Upper lobe of left lung (tissue), 6 donors: ENCODE results near the gene SYT5. TPM values are rescaled to one million over a fixed set of nuclear protein-coding genes. Genes with fewer than 3 reads are reported as not detected.

Source experiments
- ATAC-seq, 2 donors: fragments of 200-7000 bp; cut with Tn5 transposase; one replicate each; pipeline ENCODE4 v1.9.1; 2022; ENCODE audit warnings: mild to moderate bottlenecking in 2 of 2, moderate library complexity in 2 of 2; ENCODE audit not compliant: low FRiP score in 2 of 2
- DNase-seq, 2 donors: peaks; one replicate each; pipeline ENCODE4 v3.0.0-alpha.2; 2019 to 2020
- H3K27ac ChIP-seq, 4 donors: fragments of 200-600 bp; sonication (generic); one replicate each; pipeline ENCODE4 v1.5.1; 2016 to 2019
- H3K27me3 ChIP-seq, 4 donors: fragments of 200-600 bp; sonication (generic); one replicate each; pipeline ENCODE4 v1.5.1; 2017 to 2019
- H3K36me3 ChIP-seq, 4 donors: fragments of 200-600 bp; sonication (generic); one replicate each; pipeline ENCODE4 v1.5.1; 2016 to 2019
- H3K4me1 ChIP-seq, 4 donors: fragments of 200-600 bp; sonication (generic); one replicate each; pipeline ENCODE4 v1.5.1; 2018 to 2019
- H3K4me3 ChIP-seq, 4 donors: fragments of 200-600 bp; sonication (generic); one replicate each; pipeline ENCODE4 v1.5.1; 2017 to 2019; ENCODE audit warnings: mild to moderate bottlenecking in 2 of 4, moderate library complexity in 1 of 4
- H3K9me3 ChIP-seq, 4 donors: fragments of 200-600 bp; sonication (generic); one replicate each; pipeline ENCODE4 v1.5.1; 2018 to 2019
- EP300 ChIP-seq, 4 donors: sonication (generic); formaldehyde crosslinking; IDR thresholded peaks; one replicate each; pipeline ENCODE4 v1.5.1; 2017; ENCODE audit warnings: antibody characterized with exemption in 4 of 4, control low read depth in 2 of 4
- POLR2A ChIP-seq, 4 donors: fragments of 450-650 bp; IDR thresholded peaks; one replicate each; pipeline ENCODE4 v1.5.1; 2016 to 2017; ENCODE audit warnings: antibody characterized with exemption in 4 of 4, mild to moderate bottlenecking in 2 of 4
- POLR2AphosphoS5 ChIP-seq, 2 donors: sonication (generic); formaldehyde crosslinking; IDR thresholded peaks; one replicate each; pipeline ENCODE4 v1.5.1; 2017; ENCODE audit warnings: antibody characterized with exemption in 2 of 2
- WGBS, 2 donors: methylation state at CpG; one replicate each; pipeline ENCODE4 v1.1.5; 2017 to 2018; 5-methylcytosine and 5-hydroxymethylcytosine counted together
- total RNA-seq, 6 donors: library from RNA; depleted of rRNA in 4 of 6; stranded (reverse); fragments of >200 nt in 4 of 6; gene quantifications; one replicate each; pipeline versions ENCODE4 v1.1.0 to v1.2.1, GENCODE V29; 2016 to 2021
- TF ChIP-seq, protein P1 (sequence below), 6 experiments: fragments of 450-650 bp in 4 of 6; fragments of 200-600 bp in 2 of 6; sonication (generic) in 2 of 6; IDR thresholded peaks; one replicate each; pipeline ENCODE4 v1.5.1; 2016 to 2019; ENCODE audit warnings: antibody characterized with exemption in 6 of 6
- donor health status: DM: no; HTN: no; CAD: no; lungs with moderate emphysema.
- donor health status: DM: no; HTN: yes; CAD: no; lungs with severe emphysema.

The SYT5 gene
- total RNA-seq, 6 donors from 2014 or later: 0.11 to 0.91 TPM; not detected in 4

DNA sequence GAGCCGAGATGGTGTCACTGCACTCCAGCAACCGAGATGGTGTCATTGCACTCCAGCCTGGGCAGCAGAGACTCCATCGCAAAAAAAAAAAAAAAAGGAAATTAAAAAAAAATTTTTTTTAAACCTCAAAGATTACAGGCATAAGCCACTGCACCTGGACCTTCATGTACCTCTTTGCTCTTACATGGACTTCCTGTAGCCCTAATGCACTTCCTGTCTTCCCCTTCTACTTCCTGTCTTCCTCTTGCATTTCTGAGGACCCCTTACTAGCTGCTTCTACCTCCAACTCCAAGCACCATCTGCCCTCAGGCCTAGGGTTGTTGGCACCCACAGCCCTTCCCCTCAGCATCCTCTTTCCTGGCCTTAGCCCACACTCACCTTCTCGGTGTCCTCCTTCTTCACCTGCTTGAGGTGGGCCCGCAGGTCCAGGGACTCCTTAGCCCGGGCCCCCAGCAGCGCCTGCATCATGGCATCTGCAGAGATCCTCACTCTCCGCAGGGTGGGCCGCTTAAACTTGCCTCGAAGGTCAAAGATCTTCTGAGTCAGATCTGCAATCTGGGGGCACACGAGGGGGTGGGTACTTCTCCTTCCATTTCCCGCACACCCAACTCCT is 26.3 kb downstream of the SYT5 start:
- TF ChIP-seq, protein P1, sequence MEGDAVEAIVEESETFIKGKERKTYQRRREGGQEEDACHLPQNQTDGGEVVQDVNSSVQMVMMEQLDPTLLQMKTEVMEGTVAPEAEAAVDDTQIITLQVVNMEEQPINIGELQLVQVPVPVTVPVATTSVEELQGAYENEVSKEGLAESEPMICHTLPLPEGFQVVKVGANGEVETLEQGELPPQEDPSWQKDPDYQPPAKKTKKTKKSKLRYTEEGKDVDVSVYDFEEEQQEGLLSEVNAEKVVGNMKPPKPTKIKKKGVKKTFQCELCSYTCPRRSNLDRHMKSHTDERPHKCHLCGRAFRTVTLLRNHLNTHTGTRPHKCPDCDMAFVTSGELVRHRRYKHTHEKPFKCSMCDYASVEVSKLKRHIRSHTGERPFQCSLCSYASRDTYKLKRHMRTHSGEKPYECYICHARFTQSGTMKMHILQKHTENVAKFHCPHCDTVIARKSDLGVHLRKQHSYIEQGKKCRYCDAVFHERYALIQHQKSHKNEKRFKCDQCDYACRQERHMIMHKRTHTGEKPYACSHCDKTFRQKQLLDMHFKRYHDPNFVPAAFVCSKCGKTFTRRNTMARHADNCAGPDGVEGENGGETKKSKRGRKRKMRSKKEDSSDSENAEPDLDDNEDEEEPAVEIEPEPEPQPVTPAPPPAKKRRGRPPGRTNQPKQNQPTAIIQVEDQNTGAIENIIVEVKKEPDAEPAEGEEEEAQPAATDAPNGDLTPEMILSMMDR (IDR thresholded peaks at IDR 0.05): no peak
- TF ChIP-seq POLR2A (IDR thresholded peaks at IDR 0.05) (no peak), EP300 (IDR thresholded peaks at IDR 0.05) (no peak), POLR2AphosphoS5 (IDR thresholded peaks at IDR 0.05) (no peak)
- no peaks in the 10 kb centered on the region for H3K9me3 ChIP-seq
- peaks cover 3 to 16% (median 7%) of the 10 kb centered on the region in 4 donors for H3K4me1 ChIP-seq
- H3K27ac ChIP-seq: no peak overlapping the region
- no peak for DNase-seq
- no peak overlapping the region for H3K4me3 ChIP-seq
- peaks cover 0 to 20% (median 8%) of the 10 kb centered on the region in 4 donors for H3K27me3 ChIP-seq
- H3K36me3 ChIP-seq: no peaks in the 10 kb centered on the region
- ATAC-seq: no peak
- 81 to 82% methylated on average over 10 to 12 of the region's 12 CpGs for whole genome bisulfite sequencing, 2 donors

DNA sequence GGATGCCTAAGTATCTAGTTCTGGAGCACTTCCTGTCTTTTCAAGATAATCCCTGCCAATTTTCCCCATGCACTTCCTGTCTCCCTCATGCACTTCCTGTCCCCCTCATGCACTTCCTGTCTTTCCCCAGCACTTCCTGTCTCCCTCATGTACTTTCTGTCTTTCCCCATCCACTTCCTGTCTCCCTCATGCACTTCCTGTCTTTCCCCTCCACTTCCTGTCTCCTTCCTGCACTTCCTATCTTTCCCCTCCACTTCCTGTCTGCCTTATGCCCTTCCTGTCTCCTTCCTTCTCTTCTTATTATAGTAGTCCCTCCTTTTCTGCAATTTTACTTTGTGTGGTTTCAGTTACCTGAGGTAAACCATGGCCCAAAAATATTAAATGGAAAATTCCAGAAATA is 28.1 kb downstream of the SYT5 start:
- peaks cover 3 to 16% (median 7%) of the 10 kb centered on the region in 4 donors for H3K4me1 ChIP-seq
- no peaks in the 10 kb centered on the region for H3K9me3 ChIP-seq
- DNase-seq (no peak), ATAC-seq (no peak)
- no peak overlapping the region for H3K27ac ChIP-seq
- H3K27me3 ChIP-seq: peaks cover 0 to 24% (median 7%) of the 10 kb centered on the region in 4 donors
- TF ChIP-seq, protein P1 (IDR thresholded peaks at IDR 0.05): no peak
- TF ChIP-seq POLR2A (IDR thresholded peaks at IDR 0.05) (no peak), EP300 (IDR thresholded peaks at IDR 0.05) (no peak), POLR2AphosphoS5 (IDR thresholded peaks at IDR 0.05) (no peak)
- H3K36me3 ChIP-seq: no peaks in the 10 kb centered on the region
- H3K4me3 ChIP-seq: no peak overlapping the region

DNA sequence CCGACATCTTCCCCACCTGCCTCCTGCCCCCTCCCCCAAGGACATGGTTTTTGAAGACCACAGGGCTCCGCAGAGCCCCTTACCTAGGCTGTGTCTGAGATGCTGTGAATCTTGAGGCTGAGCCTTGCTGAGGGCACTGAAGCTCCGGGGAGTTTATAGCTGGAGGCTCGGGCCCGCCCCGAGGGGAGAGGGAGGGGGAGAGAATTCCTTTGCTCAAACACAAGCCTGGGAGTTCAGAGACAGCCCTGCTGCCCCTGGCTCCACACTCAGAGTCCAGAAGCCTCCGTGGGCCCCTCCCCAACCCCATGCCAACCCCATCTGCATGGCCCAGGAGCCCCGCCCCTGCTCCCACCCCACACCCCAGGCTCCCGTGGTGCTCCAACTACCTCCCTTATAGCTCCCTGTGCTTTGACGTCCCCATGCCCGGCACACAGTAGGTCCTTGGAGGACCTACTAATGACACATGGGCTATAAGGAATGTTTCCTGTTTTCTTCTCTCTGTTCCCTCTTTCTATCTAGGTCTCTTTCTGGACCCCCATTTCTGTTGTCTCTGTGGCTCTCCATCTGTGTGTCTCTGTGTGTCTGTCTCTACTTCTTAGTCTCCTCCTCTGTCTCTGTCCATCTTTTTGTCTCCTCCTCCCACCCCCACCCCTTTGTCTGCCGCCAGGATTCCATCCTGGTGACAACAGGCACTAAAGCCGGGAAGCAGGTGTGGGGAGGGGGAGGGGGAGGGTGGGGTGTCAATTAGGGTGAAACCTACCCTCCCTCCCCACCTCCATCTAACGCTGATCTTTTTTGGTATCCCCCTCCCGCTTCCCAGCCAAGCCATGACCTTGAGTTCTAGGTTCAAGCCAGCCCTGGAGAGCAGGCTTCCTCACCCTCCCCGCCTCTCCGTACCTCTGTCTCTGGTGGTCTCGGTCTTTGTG is 30.7 kb downstream of the SYT5 start, which contains the start of gene TNNT1:
Gene TNNT1, minus strand, starts transcription at position 129 of the 926 bp plus-strand sequence. CDS start 2,049 bp downstream, outside the sequence.
- peak in 1 of 2 donors; percentile 21 for DNase-seq
- no peak within 1 kb of the TSS for H3K27ac ChIP-seq
- WGBS, 2 donors: 16 to 20% methylated on average over 16 to 18 of the region's 18 CpGs
- H3K27me3 ChIP-seq: peaks cover 0 to 36% (median 18%) of the 10 kb centered on the region in 4 donors
- H3K4me1 ChIP-seq: peaks cover 0 to 20% (median 13%) of the 10 kb centered on the region in 4 donors
- no peaks in the 10 kb centered on the region for H3K36me3 ChIP-seq
- no peak within 1 kb of the TSS for H3K4me3 ChIP-seq
- H3K9me3 ChIP-seq: no peaks in the 10 kb centered on the region
- ATAC-seq: no peak
- TF ChIP-seq, protein P1 (IDR thresholded peaks at IDR 0.05): no peak
- TF ChIP-seq POLR2A (IDR thresholded peaks at IDR 0.05) (no peak), EP300 (IDR thresholded peaks at IDR 0.05) (no peak)

DNA sequence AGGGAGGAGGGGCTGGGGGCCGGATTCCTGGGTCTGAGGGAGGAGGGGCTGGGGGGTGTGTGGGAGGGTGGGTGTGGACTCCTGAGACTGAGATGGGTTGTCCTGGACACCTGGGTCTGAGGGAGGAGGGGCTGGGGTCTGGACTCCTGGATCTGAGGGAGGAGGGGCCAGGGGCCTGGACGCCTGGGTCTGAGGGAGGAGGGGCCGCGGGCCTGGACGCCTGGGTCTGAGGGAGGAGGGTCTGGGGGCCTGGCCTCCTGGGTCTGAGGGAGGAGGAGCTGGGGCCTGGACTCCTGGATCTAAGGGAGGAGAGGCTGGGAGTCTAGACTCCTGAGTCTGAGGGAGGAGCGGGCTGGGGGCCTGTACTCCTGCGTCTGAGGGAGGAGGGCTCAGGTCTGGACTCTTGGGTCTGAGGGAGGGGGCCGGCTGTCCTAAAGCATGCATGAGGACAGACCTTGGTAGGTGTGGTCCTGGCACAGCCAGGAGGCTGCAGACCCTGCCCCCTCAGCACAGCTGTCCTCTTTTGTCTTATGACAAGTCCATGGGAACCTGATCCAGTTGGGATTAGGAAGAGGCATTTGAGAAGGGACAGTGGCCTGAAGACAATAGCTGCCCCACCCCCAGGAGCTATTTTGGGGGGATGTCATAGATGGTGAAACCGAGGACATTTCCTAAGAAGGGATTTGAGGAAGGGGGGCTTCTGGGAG is 32.4 kb downstream of the SYT5 start:
- WGBS, 2 donors: 22 to 27% methylated on average over 1 to 7 of the region's 9 CpGs
- ATAC-seq: no peak
- Histone ChIP-seq H3K36me3 (no peaks in the 10 kb centered on the region), H3K4me1 (peaks cover 0 to 20% (median 13%) of the 10 kb centered on the region in 4 donors), H3K9me3 (no peaks in the 10 kb centered on the region), H3K4me3 (no peak overlapping the region), H3K27ac (no peak overlapping the region), H3K27me3 (peaks cover 0 to 42% (median 18%) of the 10 kb centered on the region in 4 donors)
- DNase-seq: no peak
- TF ChIP-seq, protein P1 (IDR thresholded peaks at IDR 0.05): no peak
- no peak for TF ChIP-seq EP300 (IDR thresholded peaks at IDR 0.05)
- TF ChIP-seq POLR2AphosphoS5 (IDR thresholded peaks at IDR 0.05): no peak
- TF ChIP-seq POLR2A (IDR thresholded peaks at IDR 0.05): no peak
